Measurements from ENCODE around the gene HEPH. TPM values are rescaled to one million over a fixed set of nuclear protein-coding genes. Genes with fewer than 3 reads are reported as not detected.
"Not testable (repeated sequence)": the region's sequence is repeated elsewhere in the genome, so short reads cannot be mapped to it uniquely, and the experiment has no call there.

Gene HEPH
- total and polyA plus RNA-seq, 2 of the 8 experiments (the other 6 are each of a cell fraction or from before 2014, with no cell fraction given), result 20.2 to 41.4 TPM

GRCh38 chrX:66163849-66164411 is at the start of gene HEPH (continued):
- no peak for TF ChIP-seq SP4 (IDR thresholded peaks at IDR 0.05; ENCODE audit: low read length)
- no peak for TF ChIP-seq NANOG (IDR thresholded peaks at IDR 0.05; ENCODE audit: insufficient read depth, low read depth, low read length, poor library complexity, severe bottlenecking)
- 0 out of 2 replicates have a peak, but pooled peaks have one; percentile 16 for TF ChIP-seq TEAD4 (IDR thresholded peaks at IDR 0.05; ENCODE audit: low read depth, low read length)
- TF ChIP-seq TAF1 (IDR thresholded peaks at IDR 0.05; ENCODE audit: low read depth, low read length), result 0 out of 2 replicates have a peak, but pooled peaks have one; percentile 34
- no peak for TF ChIP-seq RAD21 (IDR thresholded peaks at IDR 0.05 in 1 of 2, conservative IDR thresholded peaks at IDR 0.05 in 1 of 2; ENCODE audit: low read depth in 2 of 2, low read length in 2 of 2)
- peak; percentile 99 for TF ChIP-seq SP1 (IDR thresholded peaks at IDR 0.05; ENCODE audit: low read depth, low read length)

DNA sequence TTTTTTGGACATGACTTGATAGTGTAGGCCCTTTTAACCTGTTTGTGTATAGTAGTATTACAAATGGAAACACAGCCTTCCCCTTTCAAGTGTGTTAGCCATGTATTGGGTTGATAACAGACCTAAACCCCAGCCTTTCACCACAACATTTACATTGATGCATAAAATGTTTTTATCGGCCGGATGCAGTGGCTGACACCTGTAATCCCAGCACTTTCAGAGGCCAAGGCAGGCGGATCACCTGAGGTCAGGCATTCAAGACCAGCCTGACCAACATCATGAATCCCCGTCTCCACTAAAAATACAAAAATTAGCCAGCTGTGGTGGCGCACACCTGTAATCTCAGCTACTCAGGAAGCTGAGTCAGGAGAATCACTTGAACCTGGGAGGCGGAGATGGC is 45.3 kb upstream of the HEPH start:
- H2BK12ac ChIP-seq (ENCODE audit: low read depth, low read length); H3K23me2 ChIP-seq (ENCODE audit: low read depth, low read length); H2BK5ac ChIP-seq (ENCODE audit: low read depth, low read length); H3K9ac ChIP-seq (replicated peaks in 1 of 4; ENCODE audit: extremely low read depth in 1 of 4, low read depth in 3 of 4, low read length in 3 of 4); H3K4me1 ChIP-seq (replicated peaks in 1 of 4; ENCODE audit: control insufficient read depth in 3 of 4, insufficient read depth in 4 of 4, low read length in 3 of 4); H3K23ac ChIP-seq (ENCODE audit: insufficient read length); H3K27me3 ChIP-seq (replicated peaks in 1 of 4; ENCODE audit: control insufficient read depth in 3 of 4, extremely low read depth in 1 of 4, insufficient read depth in 3 of 4, low read length in 3 of 4); H4K91ac ChIP-seq (replicated peaks; ENCODE audit: insufficient read length, low read length); H2AFZ ChIP-seq (ENCODE audit: low read length); H3K79me2 ChIP-seq (ENCODE audit: control insufficient read depth in 1 of 2, insufficient read depth in 2 of 2, low read length in 2 of 2); H3K9me3 ChIP-seq (ENCODE audit: insufficient read depth in 2 of 2, low read depth in 1 of 2, low read length in 1 of 2); H3K27ac ChIP-seq (ENCODE audit: low read depth, low read length); CTCF ChIA-PET (ENCODE audit: partially characterized antibody); FAIRE-seq; H4K5ac ChIP-seq (ENCODE audit: insufficient read length, low read depth, low read length); POLR2A ChIA-PET (ENCODE audit: partially characterized antibody); H2BK20ac ChIP-seq (ENCODE audit: low read length); H4K8ac ChIP-seq (ENCODE audit: extremely low read depth, insufficient read depth, low read length); H3K4me3 ChIP-seq (ENCODE audit: extremely low read depth in 1 of 4, insufficient read depth in 2 of 4, low read depth in 3 of 4, low read length in 4 of 4); DNase-seq (ENCODE audit: low read depth in 1 of 2, low spot score in 2 of 2); H2AK5ac ChIP-seq (ENCODE audit: low read depth, low read length); H3K14ac ChIP-seq (ENCODE audit: insufficient read length); H3K36me3 ChIP-seq (ENCODE audit: control insufficient read depth in 2 of 4, insufficient read depth in 4 of 4, low read length in 3 of 4); H2BK15ac ChIP-seq (ENCODE audit: low read length); H2BK120ac ChIP-seq (replicated peaks; ENCODE audit: low read depth, low read length); H4K20me1 ChIP-seq (replicated peaks in 1 of 2; ENCODE audit: control insufficient read depth in 1 of 2, insufficient read depth in 2 of 2, low read length in 2 of 2); H3K18ac ChIP-seq (ENCODE audit: extremely low read depth, low read length); H3K56ac ChIP-seq (replicated peaks; ENCODE audit: insufficient read length, low read depth, low read length); H3K79me1 ChIP-seq (ENCODE audit: low read depth, low read length); H3K4me2 ChIP-seq (ENCODE audit: insufficient read depth in 1 of 2, low read depth in 2 of 2, low read length in 2 of 2); H3K4ac ChIP-seq (replicated peaks; ENCODE audit: insufficient read length, low read depth, low read length): not testable (repeated sequence)
- WGBS, 2 experiments (ENCODE audit: extremely low coverage in 1 of 2, insufficient coverage in 1 of 2, insufficient read length in 1 of 2, insufficient replicate concordance in 2 of 2, low coverage in 1 of 2, low lambda C conversion rate in 2 of 2, missing lambda C conversion rate in 1 of 2), result 89% methylated on average over 3 of the region's 6 CpGs; no CpG with 5 or more reads in 1 of the 2 experiments
